H1 (cell line): ENCODE results near the gene CKAP5.

Experiments used
- BACH1 ChIP-seq: IDR thresholded peaks from 2 replicates; pipeline ENCODE4 v1.6.1; 2012; ENCODE audit warnings: low read length, improper control_type of control experiment
- EZH2 ChIP-seq: fragments of 200-600 bp; sonication (generic); IDR thresholded peaks from 2 replicates; pipeline ENCODE4 v1.7.1; 2012; ENCODE audit warnings: low read depth, mild to moderate bottlenecking, moderate library complexity, low read length, inconsistent platforms; ENCODE audit not compliant: severe bottlenecking
- JUN ChIP-seq: IDR thresholded peaks from 2 replicates; pipeline ENCODE4 v1.6.1; 2011; ENCODE audit warnings: low read depth, mild to moderate bottlenecking, improper control_type of control experiment, low read length
- KDM5A ChIP-seq: fragments of 200-600 bp; IDR thresholded peaks from 2 replicates; pipeline ENCODE4 v1.7.1; 2012; ENCODE audit warnings: mild to moderate bottlenecking, low read length, inconsistent platforms, mixed read lengths
- POLR2A ChIP-seq, 2 experiments: IDR thresholded peaks; 1 replicate in 1 of 2; 2 replicates in 1 of 2; pipeline ENCODE4 v1.6.1; 2011; ENCODE audit warnings: low read depth in 2 of 2, low read length in 2 of 2, mild to moderate bottlenecking in 2 of 2; ENCODE audit errors: control extremely low read depth in 1 of 2
- POLR2AphosphoS5 ChIP-seq: IDR thresholded peaks from 2 replicates; pipeline ENCODE4 v1.6.1; 2011; ENCODE audit warnings: low read depth, low read length
- RXRA ChIP-seq: IDR thresholded peaks from 2 replicates; pipeline ENCODE4 v1.6.1; 2011; ENCODE audit warnings: low read depth, mild to moderate bottlenecking, low read length, moderate library complexity; ENCODE audit not compliant: insufficient read depth
- SIRT6 ChIP-seq: IDR thresholded peaks from one replicate; pipeline ENCODE4 v1.7.1; 2012; ENCODE audit warnings: low read length, inconsistent platforms
- SP2 ChIP-seq: IDR thresholded peaks from 2 replicates; pipeline ENCODE4 v1.6.1; 2012; ENCODE audit warnings: mild to moderate bottlenecking, low read length, inconsistent platforms
- TF ChIP-seq, protein P1 (sequence below), 3 experiments: IDR thresholded peaks; 1 replicate in 2 of 3; 2 replicates in 1 of 3; pipeline versions ENCODE4 v1.5.1 to v1.6.1; 2011; ENCODE audit warnings: low read length in 3 of 3, mild to moderate bottlenecking in 3 of 3, inconsistent platforms in 2 of 3, low read depth in 1 of 3, moderate library complexity in 1 of 3; ENCODE audit not compliant: insufficient read depth in 1 of 3; ENCODE audit errors: control extremely low read depth in 1 of 3
- TF ChIP-seq, protein P2 (sequence below): IDR thresholded peaks from 2 replicates; pipeline ENCODE4 v1.6.1; 2012; ENCODE audit warnings: inconsistent platforms
- TF ChIP-seq, protein P3 (sequence below): IDR thresholded peaks from 2 replicates; pipeline ENCODE4 v1.6.1; 2012; ENCODE audit warnings: low read length, inconsistent platforms

DNA sequence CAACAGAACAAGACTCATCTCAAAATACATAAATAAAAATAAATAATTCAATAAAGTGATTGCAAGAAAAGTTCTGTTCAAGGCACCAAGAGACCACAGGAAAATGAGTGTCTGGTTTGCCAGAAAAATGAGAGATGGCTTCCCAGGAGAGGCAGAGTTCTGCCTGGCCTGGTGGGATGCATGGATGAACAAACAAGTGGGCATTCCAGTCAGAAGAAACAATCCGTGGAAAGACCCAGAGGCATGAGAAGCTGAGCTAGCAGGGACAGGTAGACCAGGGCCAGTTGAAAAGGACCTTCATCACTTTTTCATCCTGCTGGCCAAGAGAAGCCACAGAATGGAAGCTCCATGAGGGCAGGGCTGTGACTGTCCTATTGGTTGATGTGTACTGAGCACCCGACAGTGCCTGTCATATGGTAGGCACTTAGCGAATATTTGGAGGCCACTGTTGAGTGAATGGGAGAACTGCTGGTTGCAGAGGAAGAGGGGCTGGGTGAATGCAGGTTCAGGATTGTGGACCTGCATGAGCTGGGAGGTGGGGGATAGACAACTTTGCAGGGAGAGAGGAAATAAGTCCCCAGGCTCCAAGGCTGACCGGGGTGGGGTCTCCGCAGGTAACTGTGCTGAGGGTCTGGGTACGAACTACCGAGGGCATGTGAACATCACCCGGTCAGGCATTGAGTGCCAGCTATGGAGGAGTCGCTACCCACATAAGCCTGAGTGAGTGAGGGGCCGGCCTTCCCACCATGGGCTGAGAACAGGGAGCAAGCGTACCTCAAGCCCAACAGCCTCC lies 123.3 kb downstream of the CKAP5 start:
- TF ChIP-seq, protein P1, sequence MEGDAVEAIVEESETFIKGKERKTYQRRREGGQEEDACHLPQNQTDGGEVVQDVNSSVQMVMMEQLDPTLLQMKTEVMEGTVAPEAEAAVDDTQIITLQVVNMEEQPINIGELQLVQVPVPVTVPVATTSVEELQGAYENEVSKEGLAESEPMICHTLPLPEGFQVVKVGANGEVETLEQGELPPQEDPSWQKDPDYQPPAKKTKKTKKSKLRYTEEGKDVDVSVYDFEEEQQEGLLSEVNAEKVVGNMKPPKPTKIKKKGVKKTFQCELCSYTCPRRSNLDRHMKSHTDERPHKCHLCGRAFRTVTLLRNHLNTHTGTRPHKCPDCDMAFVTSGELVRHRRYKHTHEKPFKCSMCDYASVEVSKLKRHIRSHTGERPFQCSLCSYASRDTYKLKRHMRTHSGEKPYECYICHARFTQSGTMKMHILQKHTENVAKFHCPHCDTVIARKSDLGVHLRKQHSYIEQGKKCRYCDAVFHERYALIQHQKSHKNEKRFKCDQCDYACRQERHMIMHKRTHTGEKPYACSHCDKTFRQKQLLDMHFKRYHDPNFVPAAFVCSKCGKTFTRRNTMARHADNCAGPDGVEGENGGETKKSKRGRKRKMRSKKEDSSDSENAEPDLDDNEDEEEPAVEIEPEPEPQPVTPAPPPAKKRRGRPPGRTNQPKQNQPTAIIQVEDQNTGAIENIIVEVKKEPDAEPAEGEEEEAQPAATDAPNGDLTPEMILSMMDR (IDR thresholded peaks at IDR 0.05; ENCODE audit: control extremely low read depth in 1 of 3, insufficient read depth in 1 of 3, low read depth in 1 of 3, low read length in 3 of 3): no peak
- TF ChIP-seq JUN (no peak), RXRA (no peak), BACH1 (no peak), KDM5A (no peak), POLR2AphosphoS5 (no peak), SP2 (no peak), POLR2A (IDR thresholded peaks at IDR 0.05; ENCODE audit: control extremely low read depth in 1 of 2, low read depth in 2 of 2, low read length in 2 of 2) (no peak), EZH2 (no peak), SIRT6 (no peak)
- TF ChIP-seq, protein P2, sequence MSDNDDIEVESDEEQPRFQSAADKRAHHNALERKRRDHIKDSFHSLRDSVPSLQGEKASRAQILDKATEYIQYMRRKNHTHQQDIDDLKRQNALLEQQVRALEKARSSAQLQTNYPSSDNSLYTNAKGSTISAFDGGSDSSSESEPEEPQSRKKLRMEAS: no peak
- TF ChIP-seq, protein P3, sequence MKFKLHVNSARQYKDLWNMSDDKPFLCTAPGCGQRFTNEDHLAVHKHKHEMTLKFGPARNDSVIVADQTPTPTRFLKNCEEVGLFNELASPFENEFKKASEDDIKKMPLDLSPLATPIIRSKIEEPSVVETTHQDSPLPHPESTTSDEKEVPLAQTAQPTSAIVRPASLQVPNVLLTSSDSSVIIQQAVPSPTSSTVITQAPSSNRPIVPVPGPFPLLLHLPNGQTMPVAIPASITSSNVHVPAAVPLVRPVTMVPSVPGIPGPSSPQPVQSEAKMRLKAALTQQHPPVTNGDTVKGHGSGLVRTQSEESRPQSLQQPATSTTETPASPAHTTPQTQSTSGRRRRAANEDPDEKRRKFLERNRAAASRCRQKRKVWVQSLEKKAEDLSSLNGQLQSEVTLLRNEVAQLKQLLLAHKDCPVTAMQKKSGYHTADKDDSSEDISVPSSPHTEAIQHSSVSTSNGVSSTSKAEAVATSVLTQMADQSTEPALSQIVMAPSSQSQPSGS: no peak
